ENCODE measurements around the gene GUCY2C.

GUCY2C gene

DNA sequence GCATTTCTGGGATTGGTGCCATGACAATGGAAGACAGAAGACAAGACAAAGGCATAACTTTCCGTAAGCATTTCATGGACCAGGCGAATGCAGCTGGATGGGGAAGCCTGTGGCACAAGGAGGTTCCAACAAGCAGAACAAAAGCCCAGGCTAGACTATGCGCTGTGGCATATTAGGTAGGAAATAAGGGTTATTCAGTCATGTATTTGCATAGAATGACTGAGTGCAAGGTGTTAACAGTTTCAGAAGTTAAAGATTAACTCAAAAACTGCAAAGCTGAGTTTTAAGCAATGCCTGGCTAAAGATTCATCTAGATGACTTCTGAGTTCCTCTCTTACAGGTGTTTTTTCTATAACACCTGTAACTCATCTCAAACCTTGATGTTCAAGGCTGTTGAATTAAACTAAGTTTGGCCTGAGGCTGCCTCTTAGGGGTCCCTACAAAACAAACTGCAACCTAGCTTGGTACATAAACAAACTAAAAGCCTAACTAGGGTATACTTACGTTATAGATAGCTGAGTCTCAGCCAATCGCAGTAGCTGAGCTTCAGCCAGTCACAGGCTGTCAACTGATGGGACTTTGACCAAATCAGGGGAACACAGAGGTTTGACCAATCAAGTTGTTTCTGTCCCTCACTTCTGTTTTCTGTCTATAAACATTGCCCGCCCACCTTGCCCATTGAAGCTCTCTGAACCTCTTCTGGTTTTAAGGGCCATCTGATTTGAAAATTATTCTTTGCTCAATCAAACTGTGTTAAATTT is 76.5 kb downstream of the GUCY2C start:
- no peak for TF ChIP-seq CTCF (conservative IDR thresholded peaks at IDR 0.05; ENCODE audit: control insufficient read depth, insufficient read depth, low read depth, low read length)
- DNase-seq (ENCODE audit: low read depth), result no peak
- H3K4me3 ChIP-seq (ENCODE audit: control insufficient read depth, low read depth, low read length), result no peak overlapping the region

DNA sequence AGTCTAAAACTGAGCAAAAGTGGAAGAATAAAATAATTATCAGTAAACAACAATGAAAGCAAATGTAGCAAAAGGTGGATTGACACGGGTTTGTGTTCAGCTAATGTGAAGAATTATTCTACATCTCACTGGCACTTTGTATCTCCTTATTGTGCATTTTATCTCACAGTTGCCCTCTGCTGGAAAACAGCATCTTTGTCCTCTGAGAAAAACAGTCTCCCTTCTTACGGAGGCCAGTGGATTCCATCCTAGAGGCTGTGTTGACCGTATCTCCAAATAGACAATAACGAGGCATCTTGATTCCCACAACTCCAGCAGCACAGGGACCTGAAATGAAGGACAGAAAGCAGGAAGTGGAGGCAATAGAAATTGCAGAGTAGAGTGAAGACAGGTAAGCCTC is 77.4 kb downstream of the GUCY2C start:
- DNase-seq (ENCODE audit: low read depth), result peak; percentile 47

DNA sequence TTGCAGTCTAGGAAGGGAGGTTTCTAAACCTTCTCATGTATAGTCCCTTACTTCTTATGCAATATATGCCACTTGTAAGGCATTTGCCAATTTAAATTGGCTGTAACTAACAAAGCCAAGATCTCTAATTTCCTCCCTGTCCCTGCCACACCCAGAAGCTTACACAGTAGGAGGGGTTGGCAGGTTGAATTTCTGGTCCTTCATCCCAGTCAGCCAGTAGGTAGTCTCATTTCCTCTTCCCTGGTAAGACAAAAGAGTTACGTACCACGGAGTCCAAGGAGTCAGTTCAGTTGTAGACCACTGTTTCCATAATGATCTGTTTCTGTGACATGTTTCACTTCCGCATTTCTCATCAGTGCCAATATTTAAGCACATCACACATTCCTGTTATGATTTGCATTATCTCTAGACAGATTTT is 81.7 kb downstream of the GUCY2C start:
- TF ChIP-seq CTCF (conservative IDR thresholded peaks at IDR 0.05; ENCODE audit: control insufficient read depth, insufficient read depth, low read depth, low read length), result no peak
- H3K4me3 ChIP-seq (ENCODE audit: control insufficient read depth, low read depth, low read length), result no peak overlapping the region
- DNase-seq (ENCODE audit: low read depth), result no peak

More for the DNA sequence above, 77.4 kb downstream of the GUCY2C start:
- peak; percentile 54 for TF ChIP-seq CTCF (conservative IDR thresholded peaks at IDR 0.05; ENCODE audit: control insufficient read depth, insufficient read depth, low read depth, low read length)
- H3K4me3 ChIP-seq (ENCODE audit: control insufficient read depth, low read depth, low read length), result no peak overlapping the region

- no peak for TF ChIP-seq CTCF (conservative IDR thresholded peaks at IDR 0.05; ENCODE audit: control insufficient read depth, insufficient read depth, low read depth, low read length)
- H3K4me3 ChIP-seq (ENCODE audit: control insufficient read depth, low read depth, low read length), result no peak overlapping the region
- no peak for DNase-seq (ENCODE audit: low read depth)
These were observed 82.7 kb downstream of the GUCY2C start for GRCh38 chr12:14613718-14614117.

DNA sequence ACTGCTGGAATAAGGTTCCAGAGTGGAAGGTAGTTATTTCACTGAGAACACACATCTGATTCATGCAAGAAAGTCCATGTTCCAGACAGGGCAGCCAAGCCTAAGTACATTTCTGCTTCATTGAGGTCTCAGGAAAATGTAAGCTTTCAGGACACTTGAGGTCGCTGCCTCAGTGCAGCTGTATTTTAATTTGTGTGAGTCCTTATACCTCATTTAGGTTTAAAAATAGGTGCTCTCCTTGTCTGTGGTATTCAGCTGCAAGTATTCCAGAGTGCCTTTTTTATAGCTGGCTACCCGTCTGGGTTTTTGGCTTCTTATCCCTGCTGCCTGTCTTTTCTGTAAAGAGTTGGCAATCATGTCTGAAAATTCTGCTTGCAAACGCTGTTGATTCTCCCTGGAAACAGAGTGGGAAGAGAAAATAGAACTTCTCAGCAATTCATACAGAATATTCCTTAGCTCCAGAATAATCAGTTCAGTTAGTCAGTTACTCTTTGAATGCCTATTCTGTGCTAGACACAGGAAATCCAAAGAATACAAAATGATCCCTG is 83.4 kb downstream of the GUCY2C start:
- DNase-seq (ENCODE audit: low read depth), result no peak
- TF ChIP-seq CTCF (conservative IDR thresholded peaks at IDR 0.05; ENCODE audit: control insufficient read depth, insufficient read depth, low read depth, low read length), result no peak
- no peak overlapping the region for H3K4me3 ChIP-seq (ENCODE audit: control insufficient read depth, low read depth, low read length)

DNA sequence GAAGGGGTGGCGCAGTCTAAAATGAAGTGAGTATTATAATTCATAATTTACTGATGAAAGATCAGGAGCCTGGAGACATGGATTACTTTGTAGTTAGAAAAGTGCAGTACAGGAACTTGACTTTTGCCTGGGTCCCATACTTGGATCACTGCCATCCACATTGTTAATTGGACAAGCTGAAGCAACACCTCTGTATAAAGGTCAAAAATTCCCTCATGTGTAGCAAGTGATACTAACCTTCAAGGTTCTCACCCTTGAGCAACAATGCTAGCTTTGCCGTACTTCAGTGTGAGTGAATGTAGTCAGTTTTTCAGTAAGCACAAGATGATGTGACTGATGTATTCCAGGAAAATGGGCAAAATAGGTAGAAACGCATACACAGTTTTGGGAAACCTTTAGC is 84.1 kb downstream of the GUCY2C start:
- H3K4me3 ChIP-seq (ENCODE audit: control insufficient read depth, low read depth, low read length), result no peak overlapping the region
- no peak for TF ChIP-seq CTCF (conservative IDR thresholded peaks at IDR 0.05; ENCODE audit: control insufficient read depth, insufficient read depth, low read depth, low read length)
- DNase-seq (ENCODE audit: low read depth), result no peak
